Measurements from ENCODE around the gene ARPC2.

ARPC2 gene

DNA sequence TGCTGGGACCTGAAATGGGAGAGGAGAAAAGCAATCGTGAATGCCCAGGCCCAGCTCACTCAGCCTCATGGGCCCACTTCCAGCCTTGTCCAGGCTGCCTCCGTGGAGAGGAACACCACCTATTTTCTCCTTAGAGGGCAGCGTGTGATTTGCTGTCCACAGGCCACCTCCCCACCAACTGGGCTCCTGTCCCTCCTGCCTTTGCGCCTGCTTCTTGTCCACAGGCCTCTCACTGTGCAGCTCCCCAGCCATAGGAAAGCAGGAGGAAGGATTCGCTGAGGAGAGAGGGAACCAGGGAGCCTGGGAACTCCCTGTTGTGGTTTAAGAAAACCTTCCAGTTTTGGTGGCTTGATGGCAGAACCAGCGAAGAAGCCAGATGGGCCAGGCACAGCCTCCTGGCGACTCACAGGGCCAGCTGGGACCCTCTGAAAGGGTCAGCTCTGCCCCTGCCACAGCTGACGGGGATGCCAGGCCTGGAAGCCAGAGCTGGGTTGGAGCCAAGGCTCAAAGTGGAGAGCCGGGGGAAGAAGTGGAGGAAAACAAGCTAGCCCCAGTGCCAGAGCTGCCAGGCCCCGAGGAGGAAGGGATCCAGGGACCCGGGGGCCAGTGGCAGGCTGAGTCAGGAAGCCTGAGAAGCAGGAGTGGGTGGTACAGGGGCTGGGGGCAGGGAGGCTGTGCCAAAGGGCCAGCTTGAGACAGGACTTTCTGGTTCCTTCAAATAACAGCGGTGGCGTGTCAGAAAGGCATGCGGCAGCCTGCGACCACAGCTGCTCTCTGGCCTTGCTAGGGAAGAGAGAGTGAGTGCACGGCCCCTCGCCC, 65.4 kb downstream of the ARPC2 start:
- FAIRE-seq (no peak), DNase-seq (ENCODE audit: insufficient read length) (no peak)
- TF ChIP-seq POLR2A (IDR thresholded peaks at IDR 0.05; ENCODE audit: low read depth, low read length) (no peak), POLR2AphosphoS5 (IDR thresholded peaks at IDR 0.05; ENCODE audit: low read depth, low read length) (no peak), TAF1 (IDR thresholded peaks at IDR 0.05; ENCODE audit: borderline replicate concordance, low read depth, low read length) (no peak)

DNA sequence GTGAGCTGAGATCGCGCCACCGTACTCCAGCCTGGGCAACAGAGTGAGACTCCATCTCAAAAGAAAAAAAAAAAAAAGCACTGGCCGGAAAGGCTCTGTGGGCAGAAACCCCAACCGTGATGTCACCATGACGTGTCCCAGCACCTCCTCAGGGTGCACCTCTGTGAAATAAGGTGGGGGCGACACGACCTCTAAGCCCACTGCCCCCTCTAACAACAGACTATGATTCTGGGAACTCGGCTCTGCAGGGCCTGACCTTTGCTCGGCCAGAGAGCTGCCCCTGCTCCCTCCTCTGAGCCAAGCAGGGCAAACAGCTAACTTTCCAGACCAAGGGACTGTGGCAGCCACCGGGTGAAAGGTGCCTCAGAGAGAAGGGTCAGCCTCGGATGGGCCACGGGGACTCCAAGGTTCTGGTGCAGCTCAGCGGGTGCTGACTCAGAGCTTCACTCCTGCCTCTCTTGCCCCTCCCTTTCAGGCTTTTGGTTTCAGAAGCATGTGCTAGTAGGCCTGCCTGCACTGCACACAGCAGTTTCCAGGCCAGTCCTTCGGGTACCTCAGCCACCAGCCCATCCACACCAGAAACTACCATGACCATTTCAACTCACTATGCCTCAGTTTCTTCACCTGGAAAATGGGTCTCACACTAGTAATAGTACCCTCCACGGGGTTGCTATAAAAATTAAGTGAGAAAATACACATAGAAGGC, 67.3 kb downstream of the ARPC2 start:
- peak; percentile 83 for FAIRE-seq
- DNase-seq (ENCODE audit: insufficient read length): peak; percentile 78
- TF ChIP-seq TAF1 (IDR thresholded peaks at IDR 0.05; ENCODE audit: borderline replicate concordance, low read depth, low read length) (no peak), POLR2AphosphoS5 (IDR thresholded peaks at IDR 0.05; ENCODE audit: low read depth, low read length) (no peak), POLR2A (IDR thresholded peaks at IDR 0.05; ENCODE audit: low read depth, low read length) (no peak)

DNA sequence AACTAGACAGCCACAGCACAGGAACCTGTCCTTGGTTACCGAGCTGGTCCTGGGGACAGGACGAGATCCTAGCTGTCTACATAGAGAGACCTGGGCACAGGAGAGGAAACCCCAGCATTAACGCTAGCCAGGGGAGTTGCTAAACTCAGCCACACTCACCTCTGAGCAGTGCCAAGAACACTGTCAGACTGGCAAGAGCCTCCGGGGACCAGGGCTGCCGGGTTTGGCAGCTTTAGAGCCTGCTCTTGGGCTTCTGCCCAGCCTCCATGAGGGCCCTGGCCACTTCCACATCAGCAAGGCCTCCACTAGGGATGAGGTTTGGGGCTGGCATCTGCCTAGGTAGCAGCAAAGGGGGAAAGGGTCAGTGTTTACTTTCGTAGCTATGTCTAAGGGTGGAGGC, 68.6 kb downstream of the ARPC2 start:
- DNase-seq (ENCODE audit: insufficient read length): no peak
- no peak for TF ChIP-seq POLR2AphosphoS5 (IDR thresholded peaks at IDR 0.05; ENCODE audit: low read depth, low read length)
- TF ChIP-seq POLR2A (IDR thresholded peaks at IDR 0.05; ENCODE audit: low read depth, low read length): no peak
- no peak for TF ChIP-seq TAF1 (IDR thresholded peaks at IDR 0.05; ENCODE audit: borderline replicate concordance, low read depth, low read length)
- FAIRE-seq: no peak

DNA sequence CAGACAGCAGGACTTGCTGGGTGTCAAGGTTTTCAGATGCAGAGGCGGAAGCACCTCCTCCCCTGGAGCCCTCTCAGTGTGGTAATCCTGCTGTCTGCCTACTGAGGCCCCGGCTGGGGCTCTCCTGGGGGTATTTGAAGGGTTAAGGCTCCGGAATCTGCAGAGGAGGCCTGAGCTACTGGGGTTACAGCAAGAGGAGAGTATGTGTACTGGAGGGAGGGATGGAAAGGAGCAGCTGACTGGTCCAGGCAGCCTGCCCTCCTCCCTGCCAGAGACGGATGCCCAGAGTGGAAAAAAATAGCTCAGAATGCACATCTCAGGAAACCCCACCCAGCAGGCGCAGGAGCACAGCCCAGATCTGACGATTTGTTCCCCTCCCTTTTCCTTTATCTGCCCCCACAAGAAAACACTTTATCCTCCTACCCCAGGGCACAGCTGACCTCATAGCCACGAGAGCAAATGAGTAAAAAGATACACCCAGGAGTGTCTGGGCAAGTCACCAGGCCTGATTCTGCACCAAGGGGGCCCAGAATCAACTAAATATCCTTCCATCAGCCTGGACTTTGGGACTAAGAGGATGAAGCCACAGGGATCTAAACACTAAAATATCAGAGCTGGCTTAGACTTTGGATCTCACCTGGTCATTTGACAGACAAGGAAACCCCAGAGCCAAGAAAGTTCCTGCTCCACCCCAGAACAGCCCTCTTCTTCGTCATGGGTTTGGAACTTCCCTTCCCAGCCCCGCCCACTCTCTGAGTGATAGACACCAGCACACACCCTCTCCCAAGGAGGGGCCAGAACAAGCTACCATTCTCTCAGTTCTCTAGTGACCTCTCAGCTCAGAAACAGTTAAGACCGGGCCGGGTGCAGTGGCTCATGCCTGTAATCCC, 69.8 kb downstream of the ARPC2 start:
- TF ChIP-seq TAF1 (IDR thresholded peaks at IDR 0.05; ENCODE audit: borderline replicate concordance, low read depth, low read length) (no peak), POLR2AphosphoS5 (IDR thresholded peaks at IDR 0.05; ENCODE audit: low read depth, low read length) (no peak; the same call in 1 of the 2 replicates), POLR2A (IDR thresholded peaks at IDR 0.05; ENCODE audit: low read depth, low read length) (no peak)
- FAIRE-seq (peak; percentile 81), DNase-seq (ENCODE audit: insufficient read length) (peak; percentile 76)

DNA sequence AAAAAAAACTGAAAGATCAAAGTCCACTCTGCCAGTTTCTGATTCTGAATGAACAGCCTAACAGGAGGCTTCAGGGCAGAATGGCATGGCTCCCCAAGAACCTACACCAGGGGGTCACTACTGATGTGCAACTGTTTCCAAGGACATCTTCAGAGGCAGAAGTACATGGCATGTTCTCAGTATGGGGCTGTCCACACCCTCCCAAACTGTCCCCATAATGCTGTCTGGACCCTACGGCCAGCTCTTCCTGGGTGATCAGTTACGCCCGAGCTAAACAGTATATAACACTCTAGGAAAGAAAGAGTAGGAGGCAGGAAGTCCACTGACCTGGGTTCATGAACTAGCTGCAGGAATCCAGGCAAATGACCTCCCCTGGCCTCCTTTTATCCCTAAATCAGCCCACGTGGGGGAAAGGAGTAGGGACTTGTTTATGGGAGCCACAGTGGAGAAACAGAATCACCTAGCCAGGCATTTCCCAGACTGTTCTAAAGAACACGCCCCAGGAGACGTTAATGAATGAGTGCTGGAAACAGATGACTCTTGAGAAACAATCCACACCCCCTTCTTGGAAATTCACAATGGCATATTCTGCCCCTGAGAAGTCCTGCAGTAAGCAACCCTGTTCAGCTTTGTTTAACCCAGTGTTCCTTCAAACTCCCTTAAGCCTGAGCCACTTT, 72.8 kb downstream of the ARPC2 start:
- no peak for DNase-seq (ENCODE audit: insufficient read length)
- FAIRE-seq: no peak
- TF ChIP-seq POLR2A (IDR thresholded peaks at IDR 0.05; ENCODE audit: low read depth, low read length): no peak
- no peak for TF ChIP-seq TAF1 (IDR thresholded peaks at IDR 0.05; ENCODE audit: borderline replicate concordance, low read depth, low read length)
- TF ChIP-seq POLR2AphosphoS5 (IDR thresholded peaks at IDR 0.05; ENCODE audit: low read depth, low read length): no peak

DNA sequence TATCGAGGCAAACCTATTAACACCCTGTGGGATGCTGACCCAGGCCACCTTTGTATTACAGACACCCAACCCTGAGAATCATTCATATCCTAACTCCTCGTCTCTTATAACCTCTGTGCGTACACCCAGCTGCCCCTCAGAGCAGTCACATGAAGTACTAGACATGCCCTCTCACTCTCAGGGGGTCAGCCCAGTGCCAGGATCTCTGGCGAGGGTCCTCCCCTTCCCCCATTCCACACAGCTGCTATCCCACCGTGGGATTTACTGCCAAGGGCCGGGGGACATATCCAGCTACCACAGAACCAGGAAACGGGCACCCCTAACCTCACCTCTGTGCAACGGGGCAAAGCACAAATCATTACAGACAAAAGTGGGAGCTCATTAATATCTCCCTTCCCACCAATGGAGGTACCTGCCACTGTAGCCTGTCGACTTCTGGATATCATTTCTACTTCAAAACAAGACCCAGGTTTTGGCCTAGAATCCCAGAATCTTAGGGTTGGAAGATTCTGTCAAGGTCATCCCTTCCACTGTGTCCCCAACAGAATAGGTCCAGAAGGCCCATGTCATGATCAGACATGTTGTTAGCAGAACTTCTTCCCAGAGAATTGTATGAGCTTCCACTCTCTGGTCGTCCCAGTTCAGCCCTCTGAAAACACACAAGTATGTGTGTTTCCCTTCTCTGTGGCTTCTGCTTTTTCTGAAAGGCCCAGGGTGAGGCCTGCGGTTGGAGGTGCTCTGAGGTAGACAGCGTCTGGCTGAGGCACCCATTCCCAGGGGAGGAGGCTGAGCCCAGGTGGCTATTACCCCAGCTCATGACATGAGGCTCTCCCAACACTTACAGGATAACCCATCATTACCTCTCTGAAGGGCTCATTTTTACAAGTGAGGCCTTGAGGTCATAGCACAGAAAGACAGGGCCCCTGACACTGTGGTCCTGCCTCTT, 73.6 kb downstream of the ARPC2 start:
- DNase-seq (ENCODE audit: insufficient read length) (peak; percentile 57), FAIRE-seq (peak; percentile 69)

GRCh38 chr2:218291318-218292047, 74.5 kb downstream of the ARPC2 start:
- FAIRE-seq: no peak
- DNase-seq (ENCODE audit: insufficient read length): no peak
- TF ChIP-seq TAF1 (IDR thresholded peaks at IDR 0.05; ENCODE audit: borderline replicate concordance, low read depth, low read length) (no peak), POLR2A (IDR thresholded peaks at IDR 0.05; ENCODE audit: low read depth, low read length) (no peak), POLR2AphosphoS5 (IDR thresholded peaks at IDR 0.05; ENCODE audit: low read depth, low read length) (no peak)

More for the DNA sequence above, 73.6 kb downstream of the ARPC2 start:
- no peak for TF ChIP-seq POLR2A (IDR thresholded peaks at IDR 0.05; ENCODE audit: low read depth, low read length)
- no peak for TF ChIP-seq TAF1 (IDR thresholded peaks at IDR 0.05; ENCODE audit: borderline replicate concordance, low read depth, low read length)
- TF ChIP-seq POLR2AphosphoS5 (IDR thresholded peaks at IDR 0.05; ENCODE audit: low read depth, low read length): no peak

- DNase-seq (ENCODE audit: insufficient read length) (peak; percentile 92), FAIRE-seq (peak; percentile 57)
- TF ChIP-seq TAF1 (IDR thresholded peaks at IDR 0.05; ENCODE audit: borderline replicate concordance, low read depth, low read length): no peak
- peak; percentile 25; the same call in 1 of the 2 replicates for TF ChIP-seq POLR2A (IDR thresholded peaks at IDR 0.05; ENCODE audit: low read depth, low read length)
Measured at GRCh38 chr2:218292048-218293014, 75.3 kb downstream of the ARPC2 start, which contains the start of gene TMBIM1. TSS of gene TMBIM1 (minus strand) at chr2:218292503. CDS start at chr2:218282141, 10,362 bp downstream.
